Sigmoid colon (tissue), 4 donors: ENCODE data around the gene TUBD1.

ENCODE experiments used
- EP300 ChIP-seq, 4 donors: sonication (generic); formaldehyde crosslinking; IDR thresholded peaks; one replicate each; pipeline ENCODE4 v1.6.1; 2017; ENCODE audit warnings: antibody characterized with exemption in 4 of 4
- POLR2A ChIP-seq, 2 donors: fragments of 450-650 bp; IDR thresholded peaks; one replicate each; pipeline ENCODE4 v1.6.1; 2016; ENCODE audit warnings: antibody characterized with exemption in 2 of 2, mild to moderate bottlenecking in 2 of 2, moderate library complexity in 2 of 2
- TF ChIP-seq, protein P1 (sequence below), 4 experiments: fragments of 450-650 bp in 3 of 4; fragments of 200-600 bp in 1 of 4; IDR thresholded peaks; one replicate each; pipeline ENCODE4 v1.5.1; 2016 to 2019; ENCODE audit warnings: antibody characterized with exemption in 4 of 4, mild to moderate bottlenecking in 3 of 4, moderate library complexity in 2 of 4

DNA sequence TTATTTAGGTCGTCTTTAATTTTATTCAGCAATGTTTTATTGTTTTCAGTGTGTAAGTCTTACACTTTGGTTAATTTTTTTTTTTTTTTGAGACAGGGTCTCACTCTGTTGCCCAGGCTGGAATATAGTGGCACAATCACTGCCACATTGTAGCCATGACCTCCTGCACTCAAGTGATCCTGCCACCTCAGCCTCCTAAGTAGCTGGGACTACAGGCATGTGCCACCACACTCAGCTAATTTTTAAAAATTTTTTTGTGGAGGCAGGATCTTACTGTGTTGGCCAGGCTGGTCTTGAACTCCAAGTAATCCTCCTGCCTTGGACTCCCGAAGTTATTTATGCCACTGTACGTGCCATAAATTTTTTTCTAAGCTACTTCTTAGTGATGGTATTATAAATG, 14.7 kb upstream of the TUBD1 start:
- TF ChIP-seq, protein P1, sequence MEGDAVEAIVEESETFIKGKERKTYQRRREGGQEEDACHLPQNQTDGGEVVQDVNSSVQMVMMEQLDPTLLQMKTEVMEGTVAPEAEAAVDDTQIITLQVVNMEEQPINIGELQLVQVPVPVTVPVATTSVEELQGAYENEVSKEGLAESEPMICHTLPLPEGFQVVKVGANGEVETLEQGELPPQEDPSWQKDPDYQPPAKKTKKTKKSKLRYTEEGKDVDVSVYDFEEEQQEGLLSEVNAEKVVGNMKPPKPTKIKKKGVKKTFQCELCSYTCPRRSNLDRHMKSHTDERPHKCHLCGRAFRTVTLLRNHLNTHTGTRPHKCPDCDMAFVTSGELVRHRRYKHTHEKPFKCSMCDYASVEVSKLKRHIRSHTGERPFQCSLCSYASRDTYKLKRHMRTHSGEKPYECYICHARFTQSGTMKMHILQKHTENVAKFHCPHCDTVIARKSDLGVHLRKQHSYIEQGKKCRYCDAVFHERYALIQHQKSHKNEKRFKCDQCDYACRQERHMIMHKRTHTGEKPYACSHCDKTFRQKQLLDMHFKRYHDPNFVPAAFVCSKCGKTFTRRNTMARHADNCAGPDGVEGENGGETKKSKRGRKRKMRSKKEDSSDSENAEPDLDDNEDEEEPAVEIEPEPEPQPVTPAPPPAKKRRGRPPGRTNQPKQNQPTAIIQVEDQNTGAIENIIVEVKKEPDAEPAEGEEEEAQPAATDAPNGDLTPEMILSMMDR (IDR thresholded peaks at IDR 0.05), result no peak
- TF ChIP-seq POLR2A (IDR thresholded peaks at IDR 0.05) (no peak), EP300 (IDR thresholded peaks at IDR 0.05) (no peak)
